A673 (cell line): ENCODE measurements around the gene SLC28A1.

ENCODE experiments used
- EZH2 ChIP-seq: fragments of 200-600 bp; sonication (generic); IDR thresholded peaks from 2 replicates; pipeline ENCODE4 v1.6.1; 2017; ENCODE audit warnings: borderline replicate concordance, low read depth, mild to moderate bottlenecking, mixed read lengths, antibody characterized with exemption, low read length; ENCODE audit not compliant: poor library complexity, severe bottlenecking
- TF ChIP-seq, protein P1 (sequence below): fragments of 300-800, 200-600 bp; sonication (generic); conservative IDR thresholded peaks from 2 replicates; pipeline ENCODE4 v1.5.1; 2017; ENCODE audit warnings: low read depth, mild to moderate bottlenecking, antibody characterized with exemption, low read length, moderate library complexity, mixed read lengths

DNA sequence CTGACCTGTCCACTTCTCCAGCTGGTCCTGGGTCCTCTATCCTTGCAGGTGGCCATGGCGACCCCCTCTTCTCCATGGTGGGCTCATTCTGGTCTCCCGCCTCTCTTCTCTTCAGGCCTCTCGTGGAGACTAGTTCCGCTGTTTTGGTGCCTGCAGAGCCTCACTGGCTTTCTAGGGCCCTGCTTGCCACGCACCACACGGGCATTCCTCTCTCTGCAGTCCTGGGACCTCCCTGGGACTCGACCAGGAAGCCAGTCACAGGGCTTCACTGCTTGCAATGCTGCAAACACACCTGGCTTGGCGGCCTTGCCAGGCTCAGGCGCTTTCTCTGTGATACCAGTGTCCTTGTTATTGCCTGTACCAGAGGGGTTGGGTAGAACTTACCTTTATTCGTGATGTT lies 9.1 kb downstream of the SLC28A1 start:
- TF ChIP-seq, protein P1, sequence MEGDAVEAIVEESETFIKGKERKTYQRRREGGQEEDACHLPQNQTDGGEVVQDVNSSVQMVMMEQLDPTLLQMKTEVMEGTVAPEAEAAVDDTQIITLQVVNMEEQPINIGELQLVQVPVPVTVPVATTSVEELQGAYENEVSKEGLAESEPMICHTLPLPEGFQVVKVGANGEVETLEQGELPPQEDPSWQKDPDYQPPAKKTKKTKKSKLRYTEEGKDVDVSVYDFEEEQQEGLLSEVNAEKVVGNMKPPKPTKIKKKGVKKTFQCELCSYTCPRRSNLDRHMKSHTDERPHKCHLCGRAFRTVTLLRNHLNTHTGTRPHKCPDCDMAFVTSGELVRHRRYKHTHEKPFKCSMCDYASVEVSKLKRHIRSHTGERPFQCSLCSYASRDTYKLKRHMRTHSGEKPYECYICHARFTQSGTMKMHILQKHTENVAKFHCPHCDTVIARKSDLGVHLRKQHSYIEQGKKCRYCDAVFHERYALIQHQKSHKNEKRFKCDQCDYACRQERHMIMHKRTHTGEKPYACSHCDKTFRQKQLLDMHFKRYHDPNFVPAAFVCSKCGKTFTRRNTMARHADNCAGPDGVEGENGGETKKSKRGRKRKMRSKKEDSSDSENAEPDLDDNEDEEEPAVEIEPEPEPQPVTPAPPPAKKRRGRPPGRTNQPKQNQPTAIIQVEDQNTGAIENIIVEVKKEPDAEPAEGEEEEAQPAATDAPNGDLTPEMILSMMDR: no peak
- no peak for TF ChIP-seq EZH2
